Stimulated activated naive CD4-positive, alpha-beta T cell treated with Interleukin-2 at 50 U/mL for 16 hours (primary cell): ENCODE measurements around the gene THRSP.

ENCODE experiments used
- DNase-seq: peaks from one replicate; lab custom pipeline; 2025; lab: John Stamatoyannopoulos, UW

Gene THRSP

GRCh38 chr11:78097666-78098385, 34.2 kb downstream of the THRSP start:
- DNase-seq, result no peak

DNA sequence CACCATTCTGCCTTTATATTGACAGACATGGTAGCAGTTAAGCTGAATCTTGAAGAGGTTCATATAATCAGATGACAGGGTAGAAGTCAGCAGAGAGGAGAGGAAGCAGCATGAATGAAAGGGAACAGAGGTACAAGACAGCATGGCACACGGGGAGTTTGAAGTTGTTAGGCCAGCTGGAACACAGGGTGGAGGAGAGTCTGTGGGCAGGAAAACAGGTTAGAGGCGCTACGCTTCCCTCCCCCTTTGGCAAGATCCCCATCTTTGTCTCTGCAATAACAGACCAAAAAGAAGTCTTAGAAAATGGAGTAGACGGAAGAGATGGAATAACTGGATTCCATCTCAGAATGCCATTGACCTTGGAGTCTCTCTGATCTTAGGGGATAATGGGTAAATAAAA, 36.0 kb downstream of the THRSP start:
- DNase-seq, result no peak

- DNase-seq, result no peak
Observed at GRCh38 chr11:78100261-78100660, 36.6 kb downstream of the THRSP start.

GRCh38 chr11:78100676-78101472, 37.2 kb downstream of the THRSP start:
- DNase-seq, result no peak

GRCh38 chr11:78109081-78110015, 45.7 kb downstream of the THRSP start:
- DNase-seq, result no peak

- DNase-seq, result no peak
Observed at GRCh38 chr11:78110351-78110750, 46.7 kb downstream of the THRSP start.

- no peak for DNase-seq
Observed at GRCh38 chr11:78110830-78111229, 47.2 kb downstream of the THRSP start.

DNA sequence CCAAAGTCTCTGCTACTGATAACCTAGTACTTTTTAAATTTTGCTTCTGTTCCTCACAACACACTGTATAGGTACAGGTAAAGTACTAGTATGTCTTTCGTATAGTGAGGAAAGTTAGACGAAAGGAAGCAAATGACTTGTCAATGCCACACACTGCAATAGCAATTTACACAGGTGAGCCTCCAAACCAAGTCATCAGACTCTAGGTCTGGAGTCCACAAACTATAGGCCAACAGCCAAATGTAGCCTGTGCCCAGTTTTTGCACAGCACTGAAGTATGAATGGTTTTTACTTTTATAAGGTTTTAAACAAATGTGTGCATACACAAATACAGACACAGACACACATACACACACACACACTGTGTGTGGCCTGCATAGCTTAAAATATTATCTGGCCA, 47.6 kb downstream of the THRSP start:
- no peak for DNase-seq

DNA sequence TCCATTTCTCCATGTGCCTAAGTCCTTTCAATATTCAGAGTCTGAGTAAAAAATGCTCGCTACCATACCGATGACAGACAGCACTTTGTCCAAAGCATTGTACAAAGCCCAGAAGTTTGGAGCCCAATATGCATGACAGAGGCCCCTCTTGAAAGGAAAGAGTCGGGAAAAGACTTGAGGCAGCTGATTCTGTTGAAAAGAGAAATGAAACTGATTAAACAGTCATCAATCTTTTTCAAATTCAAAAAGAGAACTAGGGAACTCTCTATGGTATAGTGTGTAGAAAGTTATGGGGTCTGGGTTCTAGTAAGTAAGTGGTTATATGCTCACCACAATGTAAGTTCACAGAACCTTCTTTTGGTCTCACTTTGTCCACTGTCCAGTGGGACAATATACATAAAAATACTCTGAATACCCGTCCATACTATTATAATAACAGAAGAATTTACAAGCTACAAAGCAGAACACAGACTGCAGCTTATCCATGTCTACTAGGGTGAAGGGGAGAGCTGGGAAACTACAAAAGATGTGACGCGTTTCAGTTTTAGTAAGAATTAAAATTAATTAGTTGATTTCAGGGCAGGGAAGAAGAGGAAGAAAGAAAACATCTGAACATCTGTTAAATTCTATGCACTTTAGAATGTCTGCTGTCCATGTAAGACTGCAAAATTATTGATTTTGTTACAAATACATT, 49.1 kb downstream of the THRSP start:
- no peak for DNase-seq
